Suppressor macrophage treated with lipopolysaccharide for 4 hours (primary cell): ENCODE results near the gene NDUFA12.

Experiments
- DNase-seq: peaks from one replicate; pipeline ENCODE4 v3.0.0-alpha.2; 2020

The NDUFA12 gene

DNA sequence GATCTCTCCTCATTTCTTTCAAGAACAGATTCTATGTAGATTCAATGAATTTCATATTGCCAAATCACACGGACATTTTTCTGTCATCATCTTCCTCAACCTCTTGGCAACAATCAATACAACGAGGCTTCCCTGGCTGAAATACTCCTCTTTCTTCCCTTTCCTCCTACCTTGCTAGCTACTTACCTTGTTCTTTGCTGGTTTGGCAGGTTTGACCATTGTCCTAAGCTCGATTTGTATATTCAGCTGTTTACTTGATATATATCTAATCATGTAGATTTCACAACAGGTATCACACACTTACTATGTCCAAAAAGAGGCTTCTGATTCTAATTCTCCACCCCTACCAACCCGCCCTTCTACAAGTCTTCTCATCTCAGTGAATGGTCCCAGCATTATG lies 23.6 kb downstream of the NDUFA12 start:
- no peak for DNase-seq

GRCh38 chr12:94977766-94978468 lies 25.6 kb downstream of the NDUFA12 start:
- no peak for DNase-seq

DNA sequence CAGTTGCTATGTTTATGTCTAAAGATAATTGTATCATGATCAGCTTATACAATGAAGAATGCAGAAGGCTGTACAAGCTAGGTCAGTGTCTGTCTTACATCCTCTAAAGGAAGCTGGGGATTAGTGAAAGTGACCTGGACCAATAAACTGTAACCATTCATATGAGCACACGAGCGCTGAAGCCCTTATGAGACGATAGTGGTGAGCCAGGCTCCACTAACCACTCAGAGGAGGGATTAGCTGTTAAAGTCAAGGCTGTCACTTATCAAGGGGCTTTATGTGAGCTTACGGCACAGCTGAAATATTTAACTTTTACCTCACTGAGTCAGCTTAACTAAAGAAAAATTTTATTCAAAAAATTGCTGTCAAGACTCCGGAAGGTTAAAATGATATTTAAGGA lies 30.3 kb downstream of the NDUFA12 start:
- no peak for DNase-seq

DNA sequence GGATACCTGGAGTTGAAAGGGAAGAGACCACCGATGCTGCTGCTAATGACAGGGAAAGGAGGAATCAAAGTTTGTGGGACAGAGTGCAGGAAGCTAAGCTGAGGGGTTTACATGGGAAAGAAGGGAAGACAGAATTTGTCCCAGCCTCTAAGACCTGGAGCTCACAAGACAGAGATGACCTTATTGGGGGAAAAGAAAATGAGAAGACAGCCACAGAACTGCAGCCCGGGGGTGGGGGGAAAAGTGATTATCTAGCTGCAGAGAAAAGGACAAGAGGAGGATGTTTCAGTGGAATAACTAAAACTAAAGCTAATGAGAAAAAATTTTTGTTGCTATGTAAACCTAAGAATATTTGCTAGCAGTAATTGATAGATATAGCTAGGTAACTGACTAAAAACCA lies 30.7 kb downstream of the NDUFA12 start:
- no peak for DNase-seq

GRCh38 chr12:94971923-94972322 lies 31.6 kb downstream of the NDUFA12 start:
- DNase-seq: no peak

GRCh38 chr12:94970560-94970959 lies 32.9 kb downstream of the NDUFA12 start:
- no peak for DNase-seq

GRCh38 chr12:94969424-94969823 lies 34.1 kb downstream of the NDUFA12 start:
- no peak for DNase-seq

- no peak for DNase-seq
These were observed 37.4 kb downstream of the NDUFA12 start for GRCh38 chr12:94965982-94966630.

GRCh38 chr12:94963649-94964048 lies 39.8 kb downstream of the NDUFA12 start:
- no peak for DNase-seq

DNA sequence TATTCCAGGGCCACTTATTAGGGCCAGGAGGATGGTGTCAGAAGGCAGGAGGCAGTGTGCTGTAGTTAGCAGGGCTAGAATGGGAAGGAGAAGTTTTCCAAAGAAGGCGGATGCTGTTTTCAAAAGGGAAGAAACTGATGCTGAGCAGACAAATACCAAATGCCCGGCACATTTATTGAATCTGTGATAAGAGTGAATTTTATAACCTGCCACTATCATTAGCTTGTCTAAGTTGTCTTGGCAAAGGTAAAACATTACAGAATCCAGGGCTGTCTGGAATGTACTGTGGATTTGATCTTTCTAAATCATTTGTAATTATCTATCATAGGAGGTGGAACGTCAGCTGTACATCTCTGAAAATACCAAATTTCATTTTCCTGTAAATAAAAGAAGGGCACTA lies 40.8 kb downstream of the NDUFA12 start:
- no peak for DNase-seq

DNA sequence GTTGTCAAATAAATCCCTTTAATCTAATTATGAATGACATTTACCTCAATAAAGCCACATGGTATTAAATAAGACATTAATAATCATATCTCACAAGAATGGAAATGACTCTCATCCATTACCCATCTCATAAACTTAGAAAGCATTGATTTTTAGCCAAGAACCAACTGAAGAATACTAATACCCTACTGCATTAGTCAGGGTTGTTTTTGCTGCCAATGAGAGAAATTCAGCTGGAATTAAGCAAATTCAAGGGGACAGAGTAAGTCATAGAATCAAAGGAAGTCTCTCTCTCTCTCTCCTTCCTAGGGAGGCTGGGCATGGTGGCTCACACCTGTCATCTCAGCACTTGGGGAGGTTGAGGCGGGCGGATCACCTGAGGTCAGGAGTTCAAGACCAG lies 41.6 kb downstream of the NDUFA12 start:
- no peak for DNase-seq

GRCh38 chr12:94961256-94961824 lies 42.2 kb downstream of the NDUFA12 start:
- DNase-seq: no peak

- no peak for DNase-seq
These were observed 46.5 kb downstream of the NDUFA12 start for GRCh38 chr12:94957006-94957405.

- no peak for DNase-seq
These were observed 48.4 kb downstream of the NDUFA12 start for GRCh38 chr12:94954948-94955592.

DNA sequence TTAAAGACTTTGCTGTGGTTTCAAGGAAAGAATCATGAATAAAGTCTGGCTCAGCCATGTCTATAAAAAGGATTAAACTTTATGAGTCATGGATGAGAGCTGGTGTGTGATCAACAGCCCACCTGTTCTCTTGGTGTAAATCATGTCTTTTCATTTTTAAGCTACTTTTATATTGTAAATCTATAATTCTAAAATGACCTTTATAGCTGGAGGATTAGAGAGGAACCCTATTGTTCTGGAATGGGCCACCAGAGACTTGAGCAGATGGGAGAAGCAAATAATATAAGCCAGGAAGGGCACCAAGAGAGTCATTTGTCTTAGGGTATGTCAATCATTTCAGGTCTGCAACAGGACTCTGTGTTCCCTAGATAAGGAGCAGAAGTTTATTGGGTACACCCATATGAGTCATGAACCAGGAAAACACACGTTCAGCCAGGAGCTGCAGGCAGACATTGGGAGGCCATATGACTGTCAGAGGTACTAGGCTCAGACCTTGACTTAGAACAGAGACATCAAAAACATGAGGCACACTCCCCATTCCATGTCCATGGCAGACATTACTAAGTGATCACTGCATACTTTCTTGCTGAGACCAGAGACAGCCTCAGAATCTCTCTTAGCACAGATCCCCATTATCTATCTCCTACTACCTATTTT lies 49.3 kb downstream of the NDUFA12 start:
- no peak for DNase-seq

GRCh38 chr12:94952325-94952724 lies 51.2 kb downstream of the NDUFA12 start:
- DNase-seq: no peak

DNA sequence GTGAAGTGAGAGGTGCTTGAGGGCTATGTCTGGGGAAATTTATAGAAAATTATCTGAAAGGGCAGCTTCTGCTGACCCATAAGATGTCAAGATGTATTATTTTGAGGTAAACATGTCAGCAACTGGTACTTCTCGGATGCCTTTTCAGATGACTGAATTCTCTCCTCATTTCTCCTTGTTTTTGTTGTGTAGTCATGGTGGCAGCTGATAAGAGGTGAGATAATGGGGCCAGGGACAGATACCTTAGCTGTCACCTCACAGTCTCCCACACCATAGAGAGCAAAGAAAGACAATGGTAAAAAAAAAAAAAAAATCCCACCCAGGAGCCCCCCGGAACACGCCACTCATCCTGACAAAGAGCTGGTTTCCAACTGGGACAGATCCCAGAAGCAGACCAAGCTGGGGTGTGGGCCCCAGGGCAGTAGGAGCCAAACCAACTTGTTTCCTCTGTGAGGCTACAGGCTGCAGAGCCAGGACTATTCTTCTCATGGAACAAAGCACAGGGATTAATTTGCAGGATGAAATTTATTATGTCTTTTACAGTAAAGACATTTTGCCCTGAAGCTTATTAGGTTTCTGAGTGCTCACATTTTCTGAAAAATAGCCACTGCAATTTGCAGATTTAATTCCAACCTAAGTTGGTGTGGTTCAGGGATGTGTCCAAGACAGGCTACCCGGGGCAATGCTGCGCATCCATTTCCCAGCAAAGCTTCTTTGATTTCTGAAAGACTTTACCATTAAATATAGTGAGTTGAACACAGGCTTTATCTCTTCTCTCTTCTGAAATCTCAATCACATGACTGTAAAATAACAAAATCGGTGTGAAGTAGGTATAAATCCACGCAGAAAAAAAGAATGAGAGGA lies 52.2 kb downstream of the NDUFA12 start:
- DNase-seq: no peak

DNA sequence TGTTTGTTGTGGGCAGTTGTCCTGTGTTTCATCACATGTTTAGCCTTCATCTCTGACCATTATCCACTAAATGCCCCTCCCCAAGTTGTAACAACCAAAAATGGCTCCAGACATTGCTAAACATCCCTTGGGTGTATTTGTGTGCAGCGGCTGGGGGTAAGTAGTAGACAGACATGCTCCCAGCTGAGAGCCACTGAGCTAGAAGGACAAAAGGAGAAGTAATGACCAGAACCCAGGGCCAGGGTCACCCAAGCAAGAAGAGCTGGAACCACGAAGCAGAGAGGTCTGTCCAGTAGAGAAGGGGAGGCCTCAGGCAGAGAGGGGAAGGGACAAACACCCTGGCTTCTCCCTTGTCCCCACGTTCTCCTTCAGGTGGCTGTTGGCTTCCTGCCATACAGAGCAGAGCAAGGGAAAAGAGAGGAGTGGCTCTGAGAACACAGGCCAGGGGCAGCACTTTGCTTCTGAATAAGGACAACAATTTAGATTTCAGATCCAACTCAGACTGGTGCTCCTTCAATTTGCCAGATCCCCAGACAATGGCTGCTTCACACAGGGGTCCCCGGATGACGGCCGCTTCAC lies 55.2 kb downstream of the NDUFA12 start:
- DNase-seq: no peak

DNA sequence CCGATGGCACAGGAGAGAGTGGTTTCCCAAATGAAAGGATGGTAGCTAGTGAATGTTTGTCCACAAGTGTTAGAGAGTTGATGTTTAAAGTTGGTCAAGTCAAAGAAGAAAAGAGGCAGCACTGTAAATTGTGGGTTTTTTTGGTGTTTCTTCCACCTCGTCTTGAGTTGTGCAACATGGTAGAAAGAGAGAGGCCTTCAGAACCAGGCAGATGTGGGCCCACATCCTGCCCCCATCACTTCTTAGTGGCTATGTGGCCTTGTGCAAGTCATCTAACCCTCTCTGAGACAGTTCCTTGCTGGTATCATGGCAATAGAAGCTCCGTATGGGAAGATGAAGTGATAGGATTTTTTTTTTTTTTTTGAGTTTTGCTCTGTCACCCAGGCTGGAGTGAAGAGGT lies 60.8 kb downstream of the NDUFA12 start:
- no peak for DNase-seq

DNA sequence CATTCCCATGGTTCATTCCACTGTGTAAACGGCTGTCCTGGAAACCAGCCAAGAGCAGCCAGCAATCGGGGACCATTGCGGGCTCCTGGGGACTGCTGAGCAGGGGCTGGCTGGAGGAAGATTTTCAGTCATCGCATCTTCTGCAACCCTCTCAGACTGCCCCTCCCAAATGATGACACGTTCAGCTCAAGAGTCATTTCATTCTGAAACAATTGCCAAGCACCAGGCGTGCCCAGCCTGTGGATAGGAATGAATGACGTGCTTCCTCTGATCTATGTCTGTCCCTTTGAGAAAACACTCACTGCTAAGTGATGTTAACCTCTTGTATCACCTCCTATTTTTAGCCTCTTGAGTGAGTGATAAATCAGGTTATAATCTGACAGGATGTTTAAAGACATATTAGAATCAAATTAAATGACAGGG lies 62.0 kb downstream of the NDUFA12 start:
- peak; percentile 48 for DNase-seq

DNA sequence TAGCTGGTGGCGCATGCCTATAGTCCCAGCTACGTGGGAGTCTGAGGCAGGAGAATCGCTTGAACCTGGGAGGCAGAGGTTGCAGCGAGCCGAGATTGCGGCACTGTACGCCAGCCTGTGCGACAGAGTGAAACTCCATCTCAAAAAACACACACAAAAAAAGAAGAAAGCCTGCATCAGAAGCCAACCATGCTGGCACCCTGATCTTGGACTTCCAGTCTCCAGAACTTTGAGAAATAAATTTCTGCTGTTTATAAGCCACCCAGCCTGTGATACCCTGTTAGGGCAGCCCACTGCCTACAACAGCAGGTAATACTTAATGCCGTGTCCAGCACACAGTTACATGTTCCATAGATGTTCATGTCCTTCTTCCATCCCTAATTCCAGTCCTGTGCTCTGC lies 62.7 kb downstream of the NDUFA12 start:
- DNase-seq: no peak

DNA sequence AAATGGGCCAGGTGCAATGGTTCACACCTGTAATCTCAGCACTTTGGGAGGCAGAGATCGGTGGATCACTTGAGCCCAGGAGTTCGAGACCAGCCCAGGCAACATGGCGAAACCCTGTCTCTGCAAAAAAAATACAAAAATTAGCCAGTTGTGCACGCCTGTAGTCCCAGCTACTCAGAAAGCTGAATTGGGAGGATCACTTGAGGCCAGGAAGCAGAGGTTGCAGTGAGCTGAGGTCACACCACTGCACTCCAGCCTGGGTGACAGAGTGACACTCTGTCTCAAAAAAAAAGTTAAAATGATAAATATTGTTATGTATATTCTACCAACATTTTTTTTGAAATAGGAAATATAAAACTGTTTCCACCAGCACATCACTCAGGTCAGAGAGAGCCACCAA lies 64.9 kb downstream of the NDUFA12 start:
- no peak for DNase-seq
